Mucosa of stomach (tissue), 1 donor: ENCODE data around the gene FHIT.

Experiments used
- H3K27me3 ChIP-seq: one replicate; pipeline ENCODE4 v1.7.0; 2013; ENCODE audit warnings: mild to moderate bottlenecking, low read length; ENCODE audit not compliant: control insufficient read depth, insufficient read depth
- H3K36me3 ChIP-seq: one replicate; pipeline ENCODE4 v1.7.0; 2013; ENCODE audit warnings: low read length; ENCODE audit not compliant: control insufficient read depth, insufficient read depth
- H3K4me1 ChIP-seq: one replicate; pipeline ENCODE4 v1.7.0; 2013; ENCODE audit warnings: mild to moderate bottlenecking, low read length; ENCODE audit not compliant: control insufficient read depth, insufficient read depth
- H3K4me3 ChIP-seq: one replicate; pipeline ENCODE4 v1.7.0; 2013; ENCODE audit warnings: low read length
- H3K9ac ChIP-seq: one replicate; pipeline ENCODE4 v1.7.0; 2013; ENCODE audit warnings: mild to moderate bottlenecking, low read length, moderate library complexity
- H3K9me3 ChIP-seq: one replicate; pipeline ENCODE4 v1.7.0; 2013; ENCODE audit warnings: mild to moderate bottlenecking, low read length, moderate library complexity; ENCODE audit not compliant: control insufficient read depth
- donor health status: Pancreatic carcinoma.

The FHIT gene

GRCh38 chr3:59795756-59796155 lies 1455.5 kb downstream of the FHIT start:
- H3K4me3 ChIP-seq = no peak overlapping the region
- no peaks in the 10 kb centered on the region for H3K36me3 ChIP-seq
- H3K9me3 ChIP-seq = no peaks in the 10 kb centered on the region
- H3K4me1 ChIP-seq = no peaks in the 10 kb centered on the region
- H3K27me3 ChIP-seq = no peaks in the 10 kb centered on the region
- no peak overlapping the region for H3K9ac ChIP-seq

GRCh38 chr3:59793976-59794375 lies 1457.3 kb downstream of the FHIT start:
- H3K4me3 ChIP-seq = no peak overlapping the region
- H3K9ac ChIP-seq = no peak overlapping the region
- H3K27me3 ChIP-seq = no peaks in the 10 kb centered on the region
- no peaks in the 10 kb centered on the region for H3K9me3 ChIP-seq
- H3K4me1 ChIP-seq = no peaks in the 10 kb centered on the region
- no peaks in the 10 kb centered on the region for H3K36me3 ChIP-seq

- no peak overlapping the region for H3K4me3 ChIP-seq
- H3K9me3 ChIP-seq = no peaks in the 10 kb centered on the region
- H3K9ac ChIP-seq = no peak overlapping the region
- no peaks in the 10 kb centered on the region for H3K36me3 ChIP-seq
- H3K4me1 ChIP-seq = no peaks in the 10 kb centered on the region
- H3K27me3 ChIP-seq = no peaks in the 10 kb centered on the region
These were observed 1459.4 kb downstream of the FHIT start for GRCh38 chr3:59791774-59792308.

GRCh38 chr3:59790241-59790640 lies 1461.0 kb downstream of the FHIT start:
- no peak overlapping the region for H3K4me3 ChIP-seq
- H3K36me3 ChIP-seq = no peaks in the 10 kb centered on the region
- no peaks in the 10 kb centered on the region for H3K9me3 ChIP-seq
- no peak overlapping the region for H3K9ac ChIP-seq
- H3K27me3 ChIP-seq = no peaks in the 10 kb centered on the region
- no peaks in the 10 kb centered on the region for H3K4me1 ChIP-seq

- no peaks in the 10 kb centered on the region for H3K9me3 ChIP-seq
- H3K36me3 ChIP-seq = no peaks in the 10 kb centered on the region
- no peaks in the 10 kb centered on the region for H3K4me1 ChIP-seq
- no peak overlapping the region for H3K4me3 ChIP-seq
- H3K27me3 ChIP-seq = no peaks in the 10 kb centered on the region
- H3K9ac ChIP-seq = no peak overlapping the region
These were observed 1462.5 kb downstream of the FHIT start for GRCh38 chr3:59788801-59789200.

- Histone ChIP-seq H3K4me1 (no peaks in the 10 kb centered on the region), H3K27me3 (no peaks in the 10 kb centered on the region), H3K36me3 (no peaks in the 10 kb centered on the region), H3K4me3 (no peak overlapping the region), H3K9ac (no peak overlapping the region), H3K9me3 (no peaks in the 10 kb centered on the region)
These were observed 1463.1 kb downstream of the FHIT start for GRCh38 chr3:59788133-59788532.

- no peaks in the 10 kb centered on the region for H3K27me3 ChIP-seq
- H3K36me3 ChIP-seq = no peaks in the 10 kb centered on the region
- H3K4me1 ChIP-seq = no peaks in the 10 kb centered on the region
These were observed 1464.9 kb downstream of the FHIT start for GRCh38 chr3:59786374-59786773.

GRCh38 chr3:59784164-59784563 lies 1467.1 kb downstream of the FHIT start:
- Histone ChIP-seq H3K36me3 (no peaks in the 10 kb centered on the region), H3K4me1 (no peaks in the 10 kb centered on the region), H3K27me3 (no peaks in the 10 kb centered on the region), H3K9ac (no peak overlapping the region), H3K4me3 (no peak overlapping the region), H3K9me3 (no peaks in the 10 kb centered on the region)

More at GRCh38 chr3:59786374-59786773, 1464.9 kb downstream of the FHIT start:
- Histone ChIP-seq H3K4me3 (no peak overlapping the region), H3K9ac (no peak overlapping the region), H3K9me3 (no peaks in the 10 kb centered on the region)

- Histone ChIP-seq H3K36me3 (no peaks in the 10 kb centered on the region), H3K9me3 (no peaks in the 10 kb centered on the region), H3K9ac (no peak overlapping the region), H3K27me3 (no peaks in the 10 kb centered on the region), H3K4me1 (no peaks in the 10 kb centered on the region), H3K4me3 (no peak overlapping the region)
These were observed 1467.7 kb downstream of the FHIT start for GRCh38 chr3:59783468-59783988.

GRCh38 chr3:59782664-59783063 lies 1468.6 kb downstream of the FHIT start:
- H3K9me3 ChIP-seq = no peaks in the 10 kb centered on the region
- H3K27me3 ChIP-seq = no peaks in the 10 kb centered on the region
- H3K9ac ChIP-seq = no peak overlapping the region
- no peak overlapping the region for H3K4me3 ChIP-seq
- no peaks in the 10 kb centered on the region for H3K4me1 ChIP-seq
- no peaks in the 10 kb centered on the region for H3K36me3 ChIP-seq

GRCh38 chr3:59780209-59780608 lies 1471.0 kb downstream of the FHIT start:
- Histone ChIP-seq H3K4me1 (no peaks in the 10 kb centered on the region), H3K9ac (no peak overlapping the region), H3K9me3 (no peaks in the 10 kb centered on the region), H3K36me3 (no peaks in the 10 kb centered on the region), H3K4me3 (no peak overlapping the region), H3K27me3 (no peaks in the 10 kb centered on the region)

GRCh38 chr3:59779260-59779659 lies 1472.0 kb downstream of the FHIT start:
- H3K36me3 ChIP-seq = no peaks in the 10 kb centered on the region
- no peaks in the 10 kb centered on the region for H3K4me1 ChIP-seq
- H3K9ac ChIP-seq = no peak overlapping the region
- no peaks in the 10 kb centered on the region for H3K27me3 ChIP-seq
- H3K9me3 ChIP-seq = no peaks in the 10 kb centered on the region
- no peak overlapping the region for H3K4me3 ChIP-seq

GRCh38 chr3:59777667-59778077 lies 1473.6 kb downstream of the FHIT start:
- H3K9me3 ChIP-seq = no peaks in the 10 kb centered on the region
- no peaks in the 10 kb centered on the region for H3K4me1 ChIP-seq
- no peaks in the 10 kb centered on the region for H3K36me3 ChIP-seq
- no peaks in the 10 kb centered on the region for H3K27me3 ChIP-seq
- no peak overlapping the region for H3K4me3 ChIP-seq
- no peak overlapping the region for H3K9ac ChIP-seq
